GM12874 (cell line): Measurements from ENCODE around the gene ANAPC5.

Experiments used
- TF ChIP-seq, protein P1 (sequence below): IDR thresholded peaks from 2 replicates; pipeline ENCODE4 v1.5.1; 2011; ENCODE audit warnings: low read depth, mild to moderate bottlenecking, control low read depth, low read length, moderate library complexity; ENCODE audit not compliant: insufficient read depth

ANAPC5 gene

DNA sequence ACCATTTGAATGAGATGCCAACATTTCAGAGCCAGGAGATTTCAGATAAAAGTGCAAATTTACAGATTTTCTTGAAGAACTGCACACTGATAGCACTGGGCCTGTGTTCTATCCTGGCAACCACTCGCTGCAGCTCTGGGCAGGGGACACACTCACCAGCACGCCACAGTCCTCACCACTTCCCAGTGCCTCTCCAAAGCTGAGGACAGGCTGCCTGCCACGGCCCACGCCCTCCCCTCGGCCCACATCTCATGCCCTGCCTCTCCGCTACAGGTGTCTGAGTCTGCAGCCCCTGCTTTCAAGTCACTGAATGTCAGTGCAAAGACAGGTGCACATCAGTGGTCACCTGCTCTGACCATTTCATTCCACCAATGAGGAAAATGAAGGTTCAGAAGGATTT, 68.4 kb downstream of the ANAPC5 start:
- TF ChIP-seq, protein P1, sequence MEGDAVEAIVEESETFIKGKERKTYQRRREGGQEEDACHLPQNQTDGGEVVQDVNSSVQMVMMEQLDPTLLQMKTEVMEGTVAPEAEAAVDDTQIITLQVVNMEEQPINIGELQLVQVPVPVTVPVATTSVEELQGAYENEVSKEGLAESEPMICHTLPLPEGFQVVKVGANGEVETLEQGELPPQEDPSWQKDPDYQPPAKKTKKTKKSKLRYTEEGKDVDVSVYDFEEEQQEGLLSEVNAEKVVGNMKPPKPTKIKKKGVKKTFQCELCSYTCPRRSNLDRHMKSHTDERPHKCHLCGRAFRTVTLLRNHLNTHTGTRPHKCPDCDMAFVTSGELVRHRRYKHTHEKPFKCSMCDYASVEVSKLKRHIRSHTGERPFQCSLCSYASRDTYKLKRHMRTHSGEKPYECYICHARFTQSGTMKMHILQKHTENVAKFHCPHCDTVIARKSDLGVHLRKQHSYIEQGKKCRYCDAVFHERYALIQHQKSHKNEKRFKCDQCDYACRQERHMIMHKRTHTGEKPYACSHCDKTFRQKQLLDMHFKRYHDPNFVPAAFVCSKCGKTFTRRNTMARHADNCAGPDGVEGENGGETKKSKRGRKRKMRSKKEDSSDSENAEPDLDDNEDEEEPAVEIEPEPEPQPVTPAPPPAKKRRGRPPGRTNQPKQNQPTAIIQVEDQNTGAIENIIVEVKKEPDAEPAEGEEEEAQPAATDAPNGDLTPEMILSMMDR: no peak

DNA sequence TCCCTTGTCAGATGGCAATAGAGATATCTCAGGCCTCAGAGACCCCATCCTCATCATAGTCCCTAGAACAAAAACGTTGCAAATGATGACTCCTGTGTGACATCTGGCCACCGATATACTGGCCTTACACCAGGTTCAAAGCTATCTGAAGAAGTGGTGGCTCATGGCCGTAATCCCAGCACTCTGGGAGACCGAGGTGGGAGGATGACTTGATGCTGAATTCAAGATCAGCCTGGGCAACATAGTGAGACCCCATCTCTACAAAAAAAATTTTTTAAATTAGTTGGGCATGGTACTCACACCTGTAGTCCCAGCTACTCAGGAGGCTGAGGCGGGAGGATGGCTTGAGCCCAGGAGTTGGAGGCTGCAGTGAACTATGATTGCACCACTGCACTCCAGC, 68.8 kb downstream of the ANAPC5 start:
- TF ChIP-seq, protein P1: no peak

DNA sequence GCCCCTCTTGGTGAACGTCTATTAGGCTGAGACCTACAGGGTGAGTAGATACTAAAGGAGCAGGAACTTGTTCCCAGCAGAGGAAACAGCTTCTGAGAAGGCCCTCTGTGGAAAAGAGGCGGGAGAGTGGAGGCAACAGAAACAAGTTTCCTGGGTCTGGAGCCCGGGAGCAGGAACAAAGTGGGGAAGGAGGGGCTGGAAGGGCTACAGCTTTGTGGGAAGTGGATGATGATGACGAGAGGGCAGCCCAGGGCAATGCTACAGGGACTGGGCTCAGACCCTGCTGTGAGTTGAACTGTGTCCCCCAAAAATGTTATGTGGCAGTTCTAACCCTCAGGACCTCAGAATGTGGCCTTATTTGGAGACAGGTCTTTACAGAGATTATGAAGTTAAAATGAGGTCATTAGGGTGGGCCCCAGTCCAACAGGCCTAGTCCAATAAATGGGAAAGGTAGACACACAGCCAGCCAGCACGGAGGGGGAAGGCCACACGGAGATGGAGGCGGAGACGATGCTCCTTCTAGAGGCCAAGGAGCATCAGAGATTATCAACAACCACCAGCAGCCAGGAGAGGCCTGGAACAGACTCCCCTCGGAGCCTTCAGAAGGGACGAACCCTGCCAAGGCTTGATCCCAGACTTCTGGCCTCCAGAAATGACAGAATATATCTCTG, 70.0 kb downstream of the ANAPC5 start:
- TF ChIP-seq, protein P1: no peak

DNA sequence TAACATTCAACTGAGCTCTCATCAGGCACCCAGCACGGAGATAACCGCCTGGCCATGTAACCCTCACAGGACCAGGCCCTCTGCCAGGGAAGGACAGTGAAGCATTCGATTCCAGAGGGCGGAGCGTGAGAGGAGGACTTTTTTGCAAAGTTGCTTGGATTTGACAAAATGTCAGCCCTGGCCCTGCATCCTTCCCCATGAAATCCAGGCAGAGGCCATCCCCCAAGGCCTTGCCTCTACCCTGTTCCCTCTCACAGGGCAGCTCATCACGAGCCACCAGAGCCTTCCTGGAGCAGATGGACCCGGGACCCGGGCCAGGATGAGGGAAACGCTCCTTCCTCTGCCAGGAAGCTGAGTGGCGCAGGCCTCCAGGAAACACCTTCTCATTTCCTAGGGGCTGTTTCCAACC, 72.7 kb downstream of the ANAPC5 start:
- TF ChIP-seq, protein P1: no peak

DNA sequence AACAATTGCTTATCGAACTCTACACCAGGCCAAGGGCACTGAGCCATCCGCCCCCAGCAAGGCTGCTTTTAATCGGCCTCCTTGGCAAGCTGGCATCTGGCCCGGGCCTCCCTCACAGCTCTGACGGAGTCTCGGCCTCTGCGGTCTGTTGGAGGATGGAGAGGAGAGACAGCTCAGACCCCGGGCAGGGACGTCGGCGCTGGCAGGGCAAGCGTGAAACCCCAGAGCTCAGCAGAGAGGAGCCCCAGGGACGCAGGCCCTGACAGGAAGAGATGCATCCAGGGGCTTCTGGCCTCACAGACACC, 73.2 kb downstream of the ANAPC5 start:
- TF ChIP-seq, protein P1: no peak

DNA sequence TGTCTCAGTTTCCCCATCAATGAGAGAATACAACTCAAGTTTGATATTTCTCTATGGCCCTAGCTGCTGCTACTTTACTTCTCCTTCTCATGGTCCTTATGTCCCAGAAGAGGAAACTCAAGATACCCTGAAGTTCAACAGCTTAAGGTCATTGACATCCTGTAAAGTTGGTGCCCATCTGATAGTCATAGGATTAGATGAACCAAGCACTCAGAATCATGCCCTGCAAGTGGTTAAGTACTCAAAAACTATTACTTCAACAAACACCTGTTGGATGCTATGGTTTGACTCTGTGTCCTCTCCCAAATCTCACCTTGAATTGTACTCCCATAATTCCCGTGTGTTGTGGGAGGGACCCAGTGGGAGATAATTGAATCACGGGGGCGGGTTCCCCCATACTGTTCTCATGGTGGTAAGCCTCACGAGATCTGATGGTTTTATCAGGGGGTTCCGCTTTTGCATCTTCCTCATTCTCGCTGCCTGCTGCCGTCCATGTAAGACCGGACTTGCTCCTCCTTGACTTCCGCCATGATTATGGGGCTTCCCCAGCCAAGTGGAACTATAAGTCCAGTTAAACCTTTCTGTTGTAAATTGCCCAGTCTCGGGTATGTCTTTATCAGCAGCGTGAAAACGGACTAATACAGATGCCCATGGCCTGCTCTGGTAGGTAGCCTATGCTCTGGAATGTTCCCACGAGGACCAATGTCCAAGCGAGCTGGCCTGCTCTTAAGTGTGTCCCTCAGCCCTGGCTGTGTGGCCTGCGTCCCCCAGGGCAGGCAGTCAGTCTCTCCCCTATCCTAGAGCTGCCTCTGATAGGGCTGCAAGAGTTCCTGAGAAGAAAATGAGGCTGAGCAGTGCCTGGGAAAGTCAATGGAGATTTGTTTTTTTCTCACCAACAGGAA, 73.8 kb downstream of the ANAPC5 start:
- TF ChIP-seq, protein P1: no peak

DNA sequence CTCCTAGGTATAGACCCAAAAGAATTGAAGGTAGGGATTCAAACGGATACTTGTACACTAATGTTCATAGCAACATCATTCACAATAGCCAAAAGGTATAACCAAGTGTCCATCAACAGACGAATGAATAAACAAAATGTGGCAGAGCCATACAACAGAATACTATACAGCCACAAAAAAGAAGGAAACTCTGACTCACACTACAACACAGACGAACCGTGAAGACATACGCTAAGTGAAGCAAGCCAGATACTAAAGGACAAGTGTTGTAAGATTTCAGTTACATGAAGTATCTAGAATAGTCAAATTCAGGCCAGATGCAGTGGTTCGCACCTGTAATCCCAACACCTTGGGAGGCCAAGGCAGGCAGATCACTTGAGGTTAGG, 74.8 kb downstream of the ANAPC5 start:
- TF ChIP-seq, protein P1: no peak
